ENCODE data around the gene LMF1. TPM values are rescaled to one million over a fixed set of nuclear protein-coding genes. Genes with fewer than 3 reads are reported as not detected.
"Not testable (repeated sequence)": the region's sequence is repeated elsewhere in the genome, so short reads cannot be mapped to it uniquely, and the experiment has no call there.

Gene LMF1
- total RNA-seq, 2 donors from 2014 or later = 12.3 to 17.8 TPM

- ATAC-seq (replicated peaks) = no peak
- Mint-ChIP-seq H3K27me3 (no peaks in the 10 kb centered on the region), H3K4me1 (no peaks in the 10 kb centered on the region), H3K36me3 (ENCODE audit: low read depth) (no peaks in the 10 kb centered on the region), H3K4me3 (no peak overlapping the region), H3K9me3 (no peaks in the 10 kb centered on the region), H3K27ac (no peak overlapping the region)
Observed at GRCh38 chr16:842061-842476, 128.7 kb downstream of the LMF1 start.

GRCh38 chr16:841455-842060 lies 129.2 kb downstream of the LMF1 start:
- Mint-ChIP-seq H3K4me1 (no peaks in the 10 kb centered on the region), H3K27me3 (no peaks in the 10 kb centered on the region), H3K36me3 (ENCODE audit: low read depth) (no peaks in the 10 kb centered on the region), H3K27ac (no peak overlapping the region), H3K4me3 (no peak overlapping the region), H3K9me3 (no peaks in the 10 kb centered on the region)
- no peak for ATAC-seq (replicated peaks)

- Mint-ChIP-seq H3K4me1 (no peaks in the 10 kb centered on the region), H3K4me3 (no peak overlapping the region), H3K27ac (no peak overlapping the region), H3K27me3 (no peaks in the 10 kb centered on the region), H3K36me3 (ENCODE audit: low read depth) (no peaks in the 10 kb centered on the region), H3K9me3 (no peaks in the 10 kb centered on the region)
- no peak for ATAC-seq (replicated peaks)
Observed at GRCh38 chr16:840561-841454, 130.0 kb downstream of the LMF1 start.

DNA sequence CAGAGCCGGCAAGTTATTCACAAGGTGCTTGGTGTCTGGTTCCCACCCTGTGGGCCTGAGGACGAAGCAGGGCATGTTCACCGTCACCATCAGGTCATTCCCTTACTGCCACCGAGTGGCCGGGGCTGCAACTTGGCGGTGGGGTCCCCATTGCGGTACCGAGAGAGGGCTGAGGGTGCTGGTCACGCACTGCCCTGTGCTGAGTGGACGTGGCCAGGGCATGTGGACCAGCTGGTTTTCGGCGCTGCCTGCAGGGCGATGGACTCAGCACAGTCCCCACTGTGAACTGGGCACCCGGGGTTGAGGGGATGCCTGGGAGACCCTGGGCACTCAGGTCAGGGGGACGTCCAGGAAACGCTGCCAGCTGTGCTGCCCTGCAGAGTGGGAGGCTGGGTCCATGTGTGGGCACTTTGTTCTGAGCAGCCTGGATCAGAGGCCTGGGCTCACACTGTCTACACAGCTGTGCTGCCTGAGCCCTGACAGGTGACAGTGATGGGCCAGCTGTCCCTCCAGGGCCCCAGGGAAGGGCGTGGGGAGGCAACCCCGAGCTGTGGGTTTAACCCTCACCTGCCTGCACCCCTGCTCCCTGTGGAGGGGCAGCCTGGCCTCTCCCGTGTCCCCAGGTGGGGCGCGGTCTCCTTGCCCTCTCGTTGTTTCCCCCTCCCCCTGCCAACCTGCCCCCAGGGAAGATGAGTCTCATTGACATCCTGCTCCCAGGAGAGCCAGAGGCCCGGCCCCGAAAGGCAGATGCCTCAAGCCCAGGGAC lies 131.0 kb downstream of the LMF1 start:
- Mint-ChIP-seq H3K4me1 (no peaks in the 10 kb centered on the region), H3K27me3 (no peaks in the 10 kb centered on the region), H3K9me3 (no peaks in the 10 kb centered on the region), H3K36me3 (ENCODE audit: low read depth) (no peaks in the 10 kb centered on the region), H3K4me3 (no peak overlapping the region), H3K27ac (no peak overlapping the region)
- no peak for ATAC-seq (replicated peaks)

DNA sequence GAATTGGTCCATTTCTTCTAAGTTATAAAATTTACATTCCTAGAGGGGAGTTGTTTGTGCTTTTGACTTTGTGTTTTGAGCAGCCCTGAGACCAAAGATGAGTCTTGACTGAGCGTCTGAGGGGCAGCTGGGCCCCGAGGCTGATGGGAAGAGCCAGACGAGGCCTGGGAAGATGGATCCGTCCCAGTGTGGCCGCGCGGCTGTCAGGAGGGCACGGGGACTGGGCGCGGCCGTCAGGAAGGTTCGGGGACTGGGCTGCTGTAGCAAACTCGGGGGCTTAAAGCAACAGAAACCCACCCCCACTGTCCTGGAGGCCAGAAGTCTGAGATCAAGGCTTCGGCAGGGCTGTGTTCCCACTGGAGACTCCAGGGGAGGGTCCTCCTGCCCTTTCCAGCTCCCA lies 132.0 kb downstream of the LMF1 start:
- Mint-ChIP-seq H3K9me3 (no peaks in the 10 kb centered on the region), H3K36me3 (ENCODE audit: low read depth) (no peaks in the 10 kb centered on the region), H3K27ac (no peak overlapping the region), H3K4me1 (no peaks in the 10 kb centered on the region), H3K27me3 (no peaks in the 10 kb centered on the region), H3K4me3 (no peak overlapping the region)
- no peak for ATAC-seq (replicated peaks)

DNA sequence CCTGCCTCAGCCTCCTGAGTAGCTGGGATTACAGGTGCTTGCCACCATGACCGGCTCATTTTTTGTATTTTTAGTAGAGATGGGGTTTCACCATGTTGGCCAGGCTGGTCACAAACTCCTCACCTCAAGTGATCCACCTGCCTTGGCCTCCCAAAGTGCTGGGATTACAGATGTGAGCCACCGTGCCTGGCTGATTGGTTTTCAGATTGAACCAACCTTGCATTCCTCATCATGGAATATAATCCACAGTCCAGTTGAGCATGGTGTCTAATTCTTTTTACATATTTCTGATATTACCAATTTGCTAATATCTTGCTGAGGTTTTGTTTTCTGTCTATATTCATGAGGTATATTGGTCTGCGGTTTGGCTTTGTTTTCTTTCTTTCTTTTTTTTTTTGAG lies 134.0 kb downstream of the LMF1 start:
- not testable (repeated sequence) for H3K27ac Mint-ChIP-seq; H3K9me3 Mint-ChIP-seq; H3K4me1 Mint-ChIP-seq; ATAC-seq (replicated peaks); H3K4me3 Mint-ChIP-seq; H3K36me3 Mint-ChIP-seq (ENCODE audit: low read depth); H3K27me3 Mint-ChIP-seq

DNA sequence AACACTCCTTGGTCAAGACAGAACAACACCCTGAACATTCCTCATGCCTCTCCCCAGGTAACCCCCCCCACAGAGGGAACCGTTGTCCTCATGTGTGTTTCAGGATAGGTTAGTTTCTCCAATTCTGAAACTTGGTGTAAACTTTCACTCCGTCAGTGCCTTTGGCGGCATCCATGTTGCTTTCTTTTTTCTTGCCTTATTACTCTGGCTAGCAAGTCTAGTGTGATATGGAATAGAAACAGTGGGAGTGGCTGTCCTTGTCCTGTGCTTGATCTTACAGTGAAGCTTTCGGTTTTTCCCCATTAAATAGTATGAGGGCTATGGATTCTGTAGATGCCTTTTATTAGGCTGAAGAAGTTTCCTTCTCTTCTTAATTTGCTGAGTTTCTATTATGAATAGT lies 134.6 kb downstream of the LMF1 start:
- Mint-ChIP-seq H3K4me1 (no peaks in the 10 kb centered on the region), H3K27me3 (no peaks in the 10 kb centered on the region), H3K9me3 (no peaks in the 10 kb centered on the region), H3K27ac (no peak overlapping the region), H3K4me3 (no peak overlapping the region), H3K36me3 (ENCODE audit: low read depth) (no peaks in the 10 kb centered on the region)
- ATAC-seq (replicated peaks) = no peak

DNA sequence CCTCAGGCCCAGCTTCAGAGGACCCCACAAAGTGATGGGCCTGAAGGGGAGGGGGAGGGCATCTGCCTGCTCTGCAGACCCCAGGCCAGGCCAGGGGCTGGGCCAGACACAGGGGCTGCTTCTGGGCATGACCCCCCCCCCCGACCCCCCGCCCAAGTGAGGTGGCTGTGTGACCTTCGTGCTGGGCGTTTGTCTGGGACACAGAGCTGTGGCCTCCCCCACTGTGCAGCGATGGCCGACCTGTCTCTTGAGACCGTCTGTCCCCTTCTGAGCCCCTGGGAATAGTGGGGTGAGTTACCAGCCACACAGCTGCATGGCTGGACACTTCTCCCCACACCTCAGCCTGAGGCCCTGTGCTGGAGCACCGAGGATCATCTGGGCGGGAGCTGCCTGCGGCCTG lies 135.4 kb downstream of the LMF1 start:
- ATAC-seq (replicated peaks) = no peak
- Mint-ChIP-seq H3K4me1 (no peaks in the 10 kb centered on the region), H3K4me3 (no peak overlapping the region), H3K36me3 (ENCODE audit: low read depth) (no peaks in the 10 kb centered on the region), H3K9me3 (no peaks in the 10 kb centered on the region), H3K27ac (no peak overlapping the region), H3K27me3 (no peaks in the 10 kb centered on the region)

GRCh38 chr16:833411-833810 lies 137.4 kb downstream of the LMF1 start:
- H3K4me3 Mint-ChIP-seq = no peak overlapping the region
- H3K9me3 Mint-ChIP-seq = no peaks in the 10 kb centered on the region
- no peaks in the 10 kb centered on the region for H3K4me1 Mint-ChIP-seq
- H3K27me3 Mint-ChIP-seq = no peaks in the 10 kb centered on the region
- no peaks in the 10 kb centered on the region for H3K36me3 Mint-ChIP-seq (ENCODE audit: low read depth)
- no peak for ATAC-seq (replicated peaks)
- no peak overlapping the region for H3K27ac Mint-ChIP-seq

- no peaks in the 10 kb centered on the region for H3K9me3 Mint-ChIP-seq
- no peak for ATAC-seq (replicated peaks)
- no peak overlapping the region for H3K4me3 Mint-ChIP-seq
- H3K27me3 Mint-ChIP-seq = no peaks in the 10 kb centered on the region
- H3K4me1 Mint-ChIP-seq = no peaks in the 10 kb centered on the region
- no peak overlapping the region for H3K27ac Mint-ChIP-seq
- H3K36me3 Mint-ChIP-seq (ENCODE audit: low read depth) = no peaks in the 10 kb centered on the region
Observed at GRCh38 chr16:832652-833336, 138.0 kb downstream of the LMF1 start.

GRCh38 chr16:831571-832413 lies 139.0 kb downstream of the LMF1 start:
- Mint-ChIP-seq H3K27me3 (no peaks in the 10 kb centered on the region), H3K27ac (no peak overlapping the region), H3K4me3 (no peak overlapping the region), H3K36me3 (ENCODE audit: low read depth) (no peaks in the 10 kb centered on the region), H3K9me3 (no peaks in the 10 kb centered on the region), H3K4me1 (no peaks in the 10 kb centered on the region)
- no peak for ATAC-seq (replicated peaks)

DNA sequence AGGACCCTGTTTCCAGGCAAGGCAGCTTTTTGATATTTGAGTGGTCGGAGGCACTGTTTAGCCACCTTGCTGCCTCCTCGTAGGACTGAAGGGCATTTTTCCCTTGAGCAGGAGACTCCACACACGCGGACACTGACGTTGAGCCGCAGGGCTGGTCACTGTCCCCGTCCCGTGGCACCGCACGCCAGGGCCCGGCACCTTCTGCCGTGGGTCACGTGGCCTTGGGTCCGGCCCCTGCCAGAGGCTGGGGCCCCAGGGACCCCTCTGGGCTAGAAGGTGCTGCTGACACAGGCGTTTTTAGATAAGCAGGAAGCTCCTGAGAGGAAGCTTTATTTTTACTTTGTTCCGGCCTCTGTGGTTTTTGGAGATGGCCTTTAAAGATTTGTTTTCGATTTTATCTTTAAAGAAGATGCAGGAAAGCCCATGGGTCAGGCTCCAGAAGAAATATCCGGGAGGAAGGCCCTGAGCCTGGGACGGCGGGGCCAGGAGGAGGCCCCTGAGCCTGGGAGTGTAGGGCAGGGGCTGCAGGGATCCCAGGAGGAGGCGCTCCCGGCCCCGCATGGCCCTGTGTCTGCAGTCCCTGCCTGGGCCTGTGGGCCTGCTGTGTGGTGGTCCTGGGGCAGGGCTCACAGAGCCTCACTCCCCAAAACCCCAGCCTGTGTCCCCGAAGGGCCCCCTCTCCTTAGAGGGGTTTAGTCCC lies 139.8 kb downstream of the LMF1 start:
- no peaks in the 10 kb centered on the region for H3K9me3 Mint-ChIP-seq
- no peak overlapping the region for H3K27ac Mint-ChIP-seq
- no peaks in the 10 kb centered on the region for H3K36me3 Mint-ChIP-seq (ENCODE audit: low read depth)
- H3K4me1 Mint-ChIP-seq = no peaks in the 10 kb centered on the region
- H3K4me3 Mint-ChIP-seq = no peak overlapping the region
- no peaks in the 10 kb centered on the region for H3K27me3 Mint-ChIP-seq
- ATAC-seq (replicated peaks) = no peak

GRCh38 chr16:830107-830870 lies 140.5 kb downstream of the LMF1 start:
- Mint-ChIP-seq H3K9me3 (no peaks in the 10 kb centered on the region), H3K4me3 (no peak overlapping the region), H3K27me3 (no peaks in the 10 kb centered on the region), H3K4me1 (no peaks in the 10 kb centered on the region), H3K36me3 (ENCODE audit: low read depth) (no peaks in the 10 kb centered on the region), H3K27ac (no peak overlapping the region)
- no peak for ATAC-seq (replicated peaks)
